H9 (cell line): ENCODE results near the gene DDX51. TPM values are rescaled to one million over a fixed set of nuclear protein-coding genes. Genes with fewer than 3 reads are reported as not detected.

Experiments used
- DNase-seq: peaks from one replicate; pipeline ENCODE4 v3.0.0-alpha.2; 2017
- H2AFZ ChIP-seq: one replicate; pipeline ENCODE4 v1.6.1; 2013; ENCODE audit warnings: mild to moderate bottlenecking, low read length, control low read depth, moderate library complexity
- H2AK5ac ChIP-seq: 2 replicates; pipeline ENCODE4 v1.6.1; 2013; ENCODE audit warnings: low read length, control low read depth, mixed read lengths; ENCODE audit not compliant: insufficient read length
- H2BK120ac ChIP-seq: one replicate; pipeline ENCODE4 v1.6.1; 2013; ENCODE audit warnings: low read depth, mild to moderate bottlenecking, low read length, control low read depth, inconsistent platforms; ENCODE audit not compliant: poor library complexity, severe bottlenecking
- H2BK12ac ChIP-seq: 2 replicates; pipeline ENCODE4 v1.6.1; 2013; ENCODE audit warnings: low read length, control low read depth, mixed read lengths, low read depth; ENCODE audit not compliant: insufficient read length
- H2BK15ac ChIP-seq: 2 replicates; pipeline ENCODE4 v1.6.1; 2013; ENCODE audit warnings: low read depth, low read length, control low read depth
- H2BK20ac ChIP-seq: one replicate; pipeline ENCODE4 v1.6.1; 2013; ENCODE audit warnings: low read depth, mild to moderate bottlenecking, low read length, control low read depth, inconsistent platforms; ENCODE audit not compliant: poor library complexity, severe bottlenecking
- H2BK5ac ChIP-seq: 2 replicates; pipeline ENCODE4 v1.6.1; 2013; ENCODE audit warnings: low read length, control low read depth, mixed read lengths; ENCODE audit not compliant: insufficient read length
- H3K14ac ChIP-seq: 2 replicates; pipeline ENCODE4 v1.6.1; 2013; ENCODE audit warnings: low read length, control low read depth; ENCODE audit not compliant: insufficient read depth
- H3K18ac ChIP-seq: 2 replicates; pipeline ENCODE4 v1.6.1; 2013; ENCODE audit warnings: low read depth, mild to moderate bottlenecking, mixed read lengths, low read length, control low read depth; ENCODE audit not compliant: insufficient read length
- H3K23ac ChIP-seq: 2 replicates; pipeline ENCODE4 v1.6.1; 2013; ENCODE audit warnings: low read length, control low read depth, mixed read lengths, low read depth; ENCODE audit not compliant: insufficient read length
- H3K23me2 ChIP-seq: 2 replicates; pipeline ENCODE4 v1.6.1; 2013; ENCODE audit warnings: low read depth, mild to moderate bottlenecking, mixed read lengths, low read length, control low read depth; ENCODE audit not compliant: insufficient read length, poor library complexity, severe bottlenecking
- H3K27ac ChIP-seq: 2 replicates; pipeline ENCODE4 v1.5.1; 2013; ENCODE audit warnings: low read length, control low read depth, mixed read lengths, low read depth; ENCODE audit not compliant: insufficient read length
- H3K27me3 ChIP-seq: 2 replicates; pipeline ENCODE4 v1.6.1; 2013; ENCODE audit warnings: low read length, control low read depth, inconsistent platforms; ENCODE audit not compliant: insufficient read depth
- H3K4ac ChIP-seq: 2 replicates; pipeline ENCODE4 v1.6.1; 2013; ENCODE audit warnings: low read depth, mild to moderate bottlenecking, control low read depth, inconsistent platforms, low read length, moderate library complexity
- H3K4me1 ChIP-seq: 2 replicates; pipeline ENCODE4 v1.6.1; 2013; ENCODE audit warnings: low read length, control low read depth, inconsistent platforms; ENCODE audit not compliant: insufficient read depth
- H3K4me2 ChIP-seq: 2 replicates; pipeline ENCODE4 v1.6.1; 2013; ENCODE audit warnings: low read length, control low read depth, mixed read lengths; ENCODE audit not compliant: insufficient read length, insufficient read depth
- H3K56ac ChIP-seq: 2 replicates; pipeline ENCODE4 v1.6.1; 2013; ENCODE audit warnings: low read depth, mild to moderate bottlenecking, mixed read lengths, low read length, control low read depth; ENCODE audit not compliant: insufficient read length
- H3K79me1 ChIP-seq: 2 replicates; pipeline ENCODE4 v1.6.1; 2013; ENCODE audit warnings: low read depth, mild to moderate bottlenecking, moderate library complexity, low read length, control low read depth, inconsistent platforms; ENCODE audit not compliant: insufficient read depth, poor library complexity, severe bottlenecking
- H3K79me2 ChIP-seq: 2 replicates; pipeline ENCODE4 v1.6.1; 2013; ENCODE audit warnings: low read length, control low read depth, inconsistent platforms; ENCODE audit not compliant: insufficient read depth
- H3K9ac ChIP-seq: 2 replicates; pipeline ENCODE4 v1.6.1; 2013; ENCODE audit warnings: low read length, control low read depth, mixed read lengths; ENCODE audit not compliant: insufficient read length; ENCODE audit errors: extremely low read depth
- H3K9me3 ChIP-seq: one replicate; pipeline ENCODE4 v1.6.1; 2013; ENCODE audit warnings: low read depth, low read length, inconsistent platforms; ENCODE audit not compliant: control insufficient read depth
- H3T11ph ChIP-seq: one replicate; pipeline ENCODE4 v1.6.1; 2013; ENCODE audit warnings: mild to moderate bottlenecking, low read length, control low read depth, inconsistent platforms
- H4K20me1 ChIP-seq: one replicate; pipeline ENCODE4 v1.6.1; 2013; ENCODE audit not compliant: control insufficient read depth, insufficient read length, insufficient read depth
- H4K5ac ChIP-seq: 2 replicates; pipeline ENCODE4 v1.6.1; 2013; ENCODE audit warnings: low read depth, mild to moderate bottlenecking, mixed read lengths, low read length, control low read depth; ENCODE audit not compliant: insufficient read length
- H4K8ac ChIP-seq: replicated peaks from 2 replicates; pipeline ENCODE4 v1.6.1; 2013; ENCODE audit warnings: low read length, control low read depth, mixed read lengths, low read depth; ENCODE audit not compliant: insufficient read length
- H4K91ac ChIP-seq: 2 replicates; pipeline ENCODE4 v1.6.1; 2013; ENCODE audit warnings: low read depth, mild to moderate bottlenecking, moderate library complexity, mixed read lengths, low read length, control low read depth; ENCODE audit not compliant: insufficient read length
- H3K27ac Mint-ChIP-seq, 3 experiments: 2 replicates in 2 of 3; 3 replicates in 1 of 3; pipeline ENCODE4 v1.8.0; 2020 to 2021; ENCODE audit warnings: mixed read lengths in 3 of 3, mild to moderate bottlenecking in 1 of 3, moderate library complexity in 1 of 3
- H3K27me3 Mint-ChIP-seq: 2 replicates; pipeline ENCODE4 v1.8.0; 2021; ENCODE audit warnings: low read depth, mild to moderate bottlenecking, moderate library complexity, mixed read lengths
- H3K36me3 Mint-ChIP-seq, 3 experiments: 2 replicates in 2 of 3; 3 replicates in 1 of 3; pipeline ENCODE4 v1.8.0; 2020 to 2021; ENCODE audit warnings: low read depth in 3 of 3, mixed read lengths in 3 of 3; ENCODE audit not compliant: insufficient read depth in 1 of 3
- H3K4me1 Mint-ChIP-seq, 2 experiments: 2 replicates each; pipeline ENCODE4 v1.8.0; 2020; ENCODE audit warnings: mixed read lengths in 2 of 2
- H3K4me3 Mint-ChIP-seq, 2 experiments: 2 replicates in 1 of 2; 3 replicates in 1 of 2; pipeline ENCODE4 v1.8.0; 2020 to 2021; ENCODE audit warnings: mild to moderate bottlenecking in 2 of 2, mixed read lengths in 2 of 2, moderate library complexity in 1 of 2
- H3K9me3 Mint-ChIP-seq, 2 experiments: 2 replicates in 1 of 2; 3 replicates in 1 of 2; pipeline ENCODE4 v1.8.0; 2020; ENCODE audit warnings: mild to moderate bottlenecking in 2 of 2, mixed read lengths in 2 of 2, moderate library complexity in 1 of 2
- WGBS: extraction: QIAGEN DNeasy Blood & Tissue Kit; methylation state at CpG from one replicate; pipeline ENCODE4 v1.1.7; 2013; ENCODE audit warnings: missing lambda C conversion rate, low lambda C conversion rate, mixed read lengths; ENCODE audit not compliant: insufficient read length; ENCODE audit errors: extremely low coverage; 5-methylcytosine and 5-hydroxymethylcytosine counted together
- total RNA-seq: library from RNA; stranded (reverse); gene quantifications from 2 replicates; pipeline ENCODE4 v1.2.1, GENCODE V29; 2021
- TF ChIP-seq, protein P1 (sequence below): fragments of 200-600 bp; sonication (generic); conservative IDR thresholded peaks from 3 replicates; pipeline ENCODE4 v1.8.0; 2021; ENCODE audit warnings: antibody characterized with exemption, mild to moderate bottlenecking

Gene DDX51
- total RNA-seq, 1 experiment from 2014 or later = 37.9 TPM

DNA sequence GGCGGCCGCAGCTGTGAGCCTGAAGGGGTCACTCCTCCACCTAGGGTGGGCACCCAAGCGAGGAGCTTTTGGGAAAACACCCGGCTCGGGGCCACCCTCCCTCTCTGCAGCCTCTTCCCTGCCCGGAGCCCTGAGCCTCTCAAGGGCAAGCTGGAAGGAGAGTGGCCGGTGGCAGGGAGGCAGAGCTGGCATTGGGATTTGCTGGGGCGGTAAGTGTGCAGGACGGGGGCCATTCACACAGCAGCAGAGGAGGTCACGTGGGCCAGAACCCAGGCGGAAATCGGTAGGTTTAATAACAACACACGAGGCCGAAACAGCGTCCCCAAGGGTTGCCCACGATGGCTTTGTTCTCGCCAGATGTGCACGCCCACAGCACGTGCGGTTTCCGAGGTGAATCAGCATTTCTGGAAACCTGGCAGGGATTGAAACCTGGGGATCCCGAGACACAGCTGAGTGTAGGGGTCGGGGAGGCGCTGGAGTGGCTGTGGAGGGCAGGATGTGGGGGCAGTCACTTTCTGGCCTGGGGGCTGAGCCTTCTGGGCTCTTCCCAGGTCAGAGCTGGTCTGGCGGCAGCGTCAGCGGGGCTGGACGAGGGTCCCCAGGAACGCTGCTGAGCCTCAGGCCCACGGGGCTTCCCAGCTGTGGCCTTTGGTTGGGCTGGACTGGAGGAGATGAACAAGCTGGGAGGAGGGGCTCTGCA lies 23.6 kb upstream of the DDX51 start:
- Histone ChIP-seq H4K91ac (no peak overlapping the region), H3K4me1 (no peaks in the 10 kb centered on the region), H2AFZ (no peak overlapping the region), H3T11ph (no peak overlapping the region), H3K27me3 (no peaks in the 10 kb centered on the region; the same call in 1 of the 2 replicates), H2AK5ac (no peak overlapping the region), H3K23me2 (no peaks in the 10 kb centered on the region), H3K9ac (no peak overlapping the region), H3K27ac (no peak overlapping the region), H4K8ac (no peak overlapping the region), H2BK12ac (no peak overlapping the region), H3K18ac (no peak overlapping the region), H3K4me2 (no peak overlapping the region), H4K20me1 (no peaks in the 10 kb centered on the region), H2BK20ac (no peak overlapping the region), H3K23ac (no peak overlapping the region), H3K56ac (no peak overlapping the region), H2BK5ac (no peak overlapping the region), H3K79me2 (no peaks in the 10 kb centered on the region), H3K4ac (no peak overlapping the region), H3K79me1 (no peaks in the 10 kb centered on the region), H3K14ac (no peak overlapping the region), H4K5ac (no peak overlapping the region), H2BK15ac (no peak overlapping the region), H2BK120ac (no peak overlapping the region), H3K9me3 (no peaks in the 10 kb centered on the region)
- no peak for DNase-seq
- Mint-ChIP-seq H3K4me3 (no peak overlapping the region), H3K27ac (no peak overlapping the region), H3K9me3 (peaks cover 9 to 13% of the 10 kb centered on the region in 2 experiments; a peak in 4 of 5 replicates), H3K36me3 (peaks cover 0 to 6% (median 0%) of the 10 kb centered on the region in 3 experiments; a peak in 1 of 7 replicates), H3K27me3 (peaks cover 66% of the 10 kb centered on the region), H3K4me1 (0 out of 4 replicates have a peak, but pooled peaks cover 0 to 2% of the 10 kb centered on the region in 2 experiments)
- TF ChIP-seq, protein P1, sequence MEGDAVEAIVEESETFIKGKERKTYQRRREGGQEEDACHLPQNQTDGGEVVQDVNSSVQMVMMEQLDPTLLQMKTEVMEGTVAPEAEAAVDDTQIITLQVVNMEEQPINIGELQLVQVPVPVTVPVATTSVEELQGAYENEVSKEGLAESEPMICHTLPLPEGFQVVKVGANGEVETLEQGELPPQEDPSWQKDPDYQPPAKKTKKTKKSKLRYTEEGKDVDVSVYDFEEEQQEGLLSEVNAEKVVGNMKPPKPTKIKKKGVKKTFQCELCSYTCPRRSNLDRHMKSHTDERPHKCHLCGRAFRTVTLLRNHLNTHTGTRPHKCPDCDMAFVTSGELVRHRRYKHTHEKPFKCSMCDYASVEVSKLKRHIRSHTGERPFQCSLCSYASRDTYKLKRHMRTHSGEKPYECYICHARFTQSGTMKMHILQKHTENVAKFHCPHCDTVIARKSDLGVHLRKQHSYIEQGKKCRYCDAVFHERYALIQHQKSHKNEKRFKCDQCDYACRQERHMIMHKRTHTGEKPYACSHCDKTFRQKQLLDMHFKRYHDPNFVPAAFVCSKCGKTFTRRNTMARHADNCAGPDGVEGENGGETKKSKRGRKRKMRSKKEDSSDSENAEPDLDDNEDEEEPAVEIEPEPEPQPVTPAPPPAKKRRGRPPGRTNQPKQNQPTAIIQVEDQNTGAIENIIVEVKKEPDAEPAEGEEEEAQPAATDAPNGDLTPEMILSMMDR = no peak
- WGBS = no CpG with 5 or more reads among the region's 30 CpGs
